HG03457 (cell line): Measurements from ENCODE around the gene GDPD1.
"Not testable (repeated sequence)": the region's sequence is repeated elsewhere in the genome, so short reads cannot be mapped to it uniquely, and the experiment has no call there.

Experiments used
- ATAC-seq: cut with Tn5 transposase; IDR thresholded peaks from one replicate; pipeline ENCODE4 v1.9.1; 2021; ENCODE audit warnings: moderate number of reproducible peaks; ENCODE audit not compliant: unreplicated experiment

Gene GDPD1

GRCh38 chr17:59311051-59311468, 90.7 kb downstream of the GDPD1 start:
- no peak for ATAC-seq

- ATAC-seq = not testable (repeated sequence)
Observed at GRCh38 chr17:59311521-59311920, 91.2 kb downstream of the GDPD1 start.

GRCh38 chr17:59315866-59316265, 95.6 kb downstream of the GDPD1 start:
- ATAC-seq = no peak
